Esophagus muscularis mucosa (tissue), 4 donors: ENCODE measurements around the gene SLC39A11. TPM values are rescaled to one million over a fixed set of nuclear protein-coding genes. Genes with fewer than 3 reads are reported as not detected.
"Not testable (repeated sequence)": the region's sequence is repeated elsewhere in the genome, so short reads cannot be mapped to it uniquely, and the experiment has no call there.

ENCODE experiments used
- DNase-seq: peaks from one replicate; pipeline ENCODE4 v3.0.0-alpha.2; 2017; ENCODE audit errors: extremely low spot score
- H3K27ac ChIP-seq, 4 donors: fragments of 200-600 bp; sonication (generic); replicated peaks in 1 of 4; 1 replicate in 3 of 4; 2 replicates in 1 of 4; pipeline ENCODE4 v1.5.1; 2016 to 2019; ENCODE audit warnings: mild to moderate bottlenecking in 1 of 4
- H3K27me3 ChIP-seq, 4 donors: fragments of 200-600 bp; sonication (generic); one replicate each; pipeline versions ENCODE4 v1.5.1 to v1.6.0; 2016 to 2019
- H3K36me3 ChIP-seq, 4 donors: fragments of 200-600 bp; sonication (generic); one replicate each; pipeline ENCODE4 v1.5.1; 2016 to 2019
- H3K4me1 ChIP-seq, 4 donors: fragments of 200-600 bp; sonication (generic); one replicate each; pipeline ENCODE4 v1.5.1; 2016 to 2019
- H3K4me3 ChIP-seq, 4 donors: fragments of 200-600 bp; sonication (generic); 1 replicate in 2 of 4; 2 replicates in 2 of 4; pipeline ENCODE4 v1.5.1; 2016 to 2019; ENCODE audit warnings: mild to moderate bottlenecking in 4 of 4, moderate library complexity in 1 of 4
- H3K9me3 ChIP-seq, 4 donors: fragments of 200-600 bp; sonication (generic); 1 replicate in 3 of 4; 2 replicates in 1 of 4; pipeline ENCODE4 v1.5.1; 2016 to 2019
- CTCF ChIP-seq, 3 experiments: fragments of 200-600 bp in 2 of 3; fragments of 450-650 bp in 1 of 3; sonication (generic) in 2 of 3; IDR thresholded peaks; one replicate each; pipeline ENCODE4 v1.5.1; 2017 to 2019; ENCODE audit warnings: antibody characterized with exemption in 3 of 3, mild to moderate bottlenecking in 2 of 3, moderate library complexity in 1 of 3
- EP300 ChIP-seq: sonication (generic); formaldehyde crosslinking; IDR thresholded peaks from one replicate; pipeline ENCODE4 v1.6.1; 2017; ENCODE audit warnings: antibody characterized with exemption
- POLR2A ChIP-seq: fragments of 450-650 bp; IDR thresholded peaks from one replicate; pipeline ENCODE4 v1.6.1; 2017; ENCODE audit warnings: antibody characterized with exemption, moderate library complexity, mild to moderate bottlenecking, low read depth
- POLR2AphosphoS5 ChIP-seq, 2 donors: sonication (generic); formaldehyde crosslinking; IDR thresholded peaks; one replicate each; pipeline ENCODE4 v1.6.1; 2017; ENCODE audit warnings: antibody characterized with exemption in 2 of 2
- WGBS: methylation state at CpG from one replicate; pipeline ENCODE4 v1.1.5; 2018; 5-methylcytosine and 5-hydroxymethylcytosine counted together
- intact Hi-C: fragments of 100-400 bp; cut with DNase I; formaldehyde crosslinking; loops from one replicate; pipeline ENCODE4 v1.15.1; 2023
- total RNA-seq, 4 donors: library from RNA; depleted of rRNA; stranded (reverse); fragments of >200 nt; gene quantifications; one replicate each; pipeline versions ENCODE4 v1.1.0 to v1.2.1, GENCODE V29; 2016

The SLC39A11 gene
- total RNA-seq, 4 donors from 2014 or later = 7.5 to 20.2 (median 18.4) TPM

- Histone ChIP-seq H3K27me3 (no peaks in the 10 kb centered on the region), H3K36me3 (peaks cover 0 to 6% (median 2%) of the 10 kb centered on the region in 4 donors), H3K9me3 (peaks cover 0 to 20% (median 12%) of the 10 kb centered on the region in 4 donors), H3K4me1 (no peaks in the 10 kb centered on the region), H3K4me3 (no peak overlapping the region), H3K27ac (no peak overlapping the region)
- WGBS = 89% methylated on average over 1 of the region's 1 CpG
- DNase-seq = no peak
- intact Hi-C loops = no loop called here
- TF ChIP-seq POLR2A (no peak), POLR2AphosphoS5 (IDR thresholded peaks at IDR 0.05) (no peak), CTCF (IDR thresholded peaks at IDR 0.05) (no peak), EP300 (no peak)
Measured at GRCh38 chr17:72710834-72711233, 381.7 kb downstream of the SLC39A11 start.

- TF ChIP-seq POLR2A (no peak), EP300 (no peak), CTCF (IDR thresholded peaks at IDR 0.05) (no peak), POLR2AphosphoS5 (IDR thresholded peaks at IDR 0.05) (no peak)
- intact Hi-C loops = no loop called here
- H3K27me3 ChIP-seq = no peaks in the 10 kb centered on the region
- no peaks in the 10 kb centered on the region for H3K4me1 ChIP-seq
- peaks cover 0 to 20% (median 12%) of the 10 kb centered on the region in 4 donors for H3K9me3 ChIP-seq
- peaks cover 0 to 6% (median 2%) of the 10 kb centered on the region in 4 donors for H3K36me3 ChIP-seq
- no peak overlapping the region for H3K27ac ChIP-seq
- H3K4me3 ChIP-seq = no peak overlapping the region
- DNase-seq = no peak
Measured at GRCh38 chr17:72710202-72710601, 382.3 kb downstream of the SLC39A11 start.

GRCh38 chr17:72708682-72709081, 383.8 kb downstream of the SLC39A11 start:
- H3K36me3 ChIP-seq, H3K27ac ChIP-seq, H3K4me3 ChIP-seq, H3K27me3 ChIP-seq, H3K4me1 ChIP-seq, DNase-seq, intact Hi-C loops: not testable (repeated sequence)
- peaks cover 0 to 20% (median 12%) of the 10 kb centered on the region in 4 donors for H3K9me3 ChIP-seq
- 95% methylated on average over 9 of the region's 9 CpGs for WGBS

- Histone ChIP-seq H3K27ac (no peak overlapping the region), H3K27me3 (no peaks in the 10 kb centered on the region), H3K9me3 (peaks cover 0 to 20% (median 12%) of the 10 kb centered on the region in 4 donors), H3K4me1 (no peaks in the 10 kb centered on the region), H3K36me3 (peaks cover 0 to 6% (median 2%) of the 10 kb centered on the region in 4 donors), H3K4me3 (no peak overlapping the region)
- TF ChIP-seq POLR2AphosphoS5 (IDR thresholded peaks at IDR 0.05) (no peak), EP300 (no peak), POLR2A (no peak), CTCF (IDR thresholded peaks at IDR 0.05) (no peak)
- DNase-seq = no peak
- intact Hi-C loops = no loop called here
- WGBS = 95% methylated on average over 2 of the region's 2 CpGs
Measured at GRCh38 chr17:72707881-72708280, 384.6 kb downstream of the SLC39A11 start.

GRCh38 chr17:72706396-72706981, 386.0 kb downstream of the SLC39A11 start:
- H3K27me3 ChIP-seq = no peaks in the 10 kb centered on the region
- no peaks in the 10 kb centered on the region for H3K36me3 ChIP-seq
- H3K27ac ChIP-seq = no peak overlapping the region
- no peak for DNase-seq
- TF ChIP-seq CTCF (IDR thresholded peaks at IDR 0.05) (no peak), EP300 (no peak), POLR2A (no peak), POLR2AphosphoS5 (IDR thresholded peaks at IDR 0.05) (no peak)
- no peak overlapping the region for H3K4me3 ChIP-seq
- 73% methylated on average over 3 of the region's 3 CpGs for WGBS
- intact Hi-C loops = no loop called here
- H3K9me3 ChIP-seq = peaks cover 0 to 15% (median 10%) of the 10 kb centered on the region in 4 donors
- H3K4me1 ChIP-seq = no peaks in the 10 kb centered on the region
